Adrenal gland (tissue), 12 donors: Measurements from ENCODE around the gene MIOX. TPM values are rescaled to one million over a fixed set of nuclear protein-coding genes. Genes with fewer than 3 reads are reported as not detected.

Experiments
- DNase-seq, 7 donors: peaks; one replicate each; pipeline ENCODE4 v3.0.0-alpha.2; 2019 to 2020
- H3K27ac ChIP-seq, 5 donors: fragments of 200-600 bp; sonication (generic) in 4 of 5; 1 replicate in 3 of 5; 2 replicates in 2 of 5; pipeline versions ENCODE4 v1.5.1 to v1.8.0; 2016 to 2020; ENCODE audit warnings: mild to moderate bottlenecking in 1 of 5
- H3K27me3 ChIP-seq: fragments of 200-600 bp; 2 replicates; pipeline ENCODE4 v1.8.0; 2021
- H3K36me3 ChIP-seq, 2 donors: fragments of 200-600 bp; replicated peaks in 1 of 2; 1 replicate in 1 of 2; 2 replicates in 1 of 2; pipeline versions ENCODE4 v1.5.1 to v1.8.0; 2018 to 2022
- H3K4me1 ChIP-seq, 2 donors: fragments of 200-600 bp; replicated peaks in 1 of 2; 1 replicate in 1 of 2; 2 replicates in 1 of 2; pipeline versions ENCODE4 v1.5.1 to v1.8.0; 2018 to 2021
- H3K4me3 ChIP-seq, 4 donors: fragments of 200-600 bp; sonication (generic) in 3 of 4; one replicate each; pipeline ENCODE4 v1.5.1; 2016 to 2018
- H3K9me3 ChIP-seq, 3 donors: fragments of 200-600 bp; sonication (generic) in 1 of 3; replicated peaks in 1 of 3; 1 replicate in 2 of 3; 2 replicates in 1 of 3; pipeline versions ENCODE4 v1.5.1 to v1.8.0; 2016 to 2021
- POLR2A ChIP-seq, 2 donors: fragments of 450-650 bp; IDR thresholded peaks; one replicate each; pipeline ENCODE4 v1.6.1; 2017; ENCODE audit warnings: antibody characterized with exemption in 2 of 2, mild to moderate bottlenecking in 2 of 2, moderate library complexity in 1 of 2
- WGBS, 4 donors: extraction: QIAGEN DNeasy Blood & Tissue Kit in 2 of 4; methylation state at CpG; one replicate each; pipeline versions ENCODE4 v1.1.5 to v1.1.7; 2013 to 2017; 5-methylcytosine and 5-hydroxymethylcytosine counted together
- intact Hi-C, 2 donors: fragments of 100-400 bp; cut with DNase I; formaldehyde crosslinking; loops; one replicate each; pipeline versions ENCODE4 v1.14.1 to v1.15.0; 2022 to 2023
- polyA plus RNA-seq, 3 donors: library from polyadenylated mRNA; stranded (reverse); fragments of 200-250 nt in 2 of 3; fragments of 350-450 nt in 1 of 3; fragmentation: Illumina TruSeq in 1 of 3; extraction: RNeasy Lipid Tissue Mini Kit (QIAGEN cat#74804) in 1 of 3; gene quantifications; one replicate each; pipeline ENCODE4 v1.2.3, GENCODE V29; 2013 to 2014
- total RNA-seq, 9 donors: library from RNA; depleted of rRNA in 4 of 9; stranded (reverse); fragments of >200 nt in 4 of 9; fragments of 120-200 nt in 1 of 9; fragmentation: NEBNext Ultra II Directional in 1 of 9; extraction: Animal tissue kit (Norgen Biotek cat#: 25700) in 1 of 9; gene quantifications; one replicate each; pipeline versions ENCODE4 v1.1.0 to v1.2.4, GENCODE V29; 2013 to 2023
- TF ChIP-seq, protein P1 (sequence below), 6 experiments: fragments of 450-650 bp in 4 of 6; fragments of 200-600 bp in 2 of 6; sonication (generic) in 1 of 6; IDR thresholded peaks; 1 replicate in 5 of 6; 2 replicates in 1 of 6; pipeline versions ENCODE4 v1.5.1 to v1.8.0; 2016 to 2021; ENCODE audit warnings: antibody characterized with exemption in 6 of 6, mild to moderate bottlenecking in 2 of 6, moderate library complexity in 1 of 6
- donor health status: healthy with polysubstance abuse.
- donor health status: Bipolar disorder and iron deficiency.
- donor health status: DM: yes; HTN: yes; CAD: no.
- donor health status: DM: no; HTN: no; CAD: no.
- donor health status: DM: no; HTN: no; CAD: no.
- donor health status: DM: yes; HTN: yes; CAD: no.

Gene MIOX
- total and polyA plus RNA-seq, 12 donors: not detected

DNA sequence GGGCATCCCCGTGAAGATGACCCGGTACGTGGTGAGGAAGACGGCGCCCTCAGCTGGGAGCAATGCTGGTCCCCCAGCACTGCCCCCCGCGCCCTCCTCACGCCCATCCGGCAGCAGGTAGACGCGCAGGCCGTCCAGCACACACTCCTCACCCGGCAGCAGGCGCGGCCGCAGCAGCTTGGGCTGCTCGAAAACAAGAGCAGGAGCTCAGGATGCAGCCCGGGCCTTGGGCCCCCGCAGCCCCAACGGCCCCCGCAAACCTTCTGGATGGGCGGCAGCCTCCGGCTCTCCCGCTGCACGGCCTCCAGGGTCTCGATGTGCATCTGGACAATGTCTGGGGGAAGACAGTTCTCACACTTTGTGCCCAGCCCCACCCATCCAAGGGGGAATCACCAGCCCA is 25.1 kb upstream of the MIOX start:
- H3K4me3 ChIP-seq: no peak overlapping the region
- H3K36me3 ChIP-seq: peaks cover 0 to 95% of the 10 kb centered on the region in 2 donors
- 95 to 96% (median 95%) methylated on average over 7 to 26 of the region's 26 CpGs; no CpG with 5 or more reads in 1 of the 4 donors for WGBS, 4 donors
- TF ChIP-seq POLR2A (IDR thresholded peaks at IDR 0.05): no peak
- TF ChIP-seq, protein P1, sequence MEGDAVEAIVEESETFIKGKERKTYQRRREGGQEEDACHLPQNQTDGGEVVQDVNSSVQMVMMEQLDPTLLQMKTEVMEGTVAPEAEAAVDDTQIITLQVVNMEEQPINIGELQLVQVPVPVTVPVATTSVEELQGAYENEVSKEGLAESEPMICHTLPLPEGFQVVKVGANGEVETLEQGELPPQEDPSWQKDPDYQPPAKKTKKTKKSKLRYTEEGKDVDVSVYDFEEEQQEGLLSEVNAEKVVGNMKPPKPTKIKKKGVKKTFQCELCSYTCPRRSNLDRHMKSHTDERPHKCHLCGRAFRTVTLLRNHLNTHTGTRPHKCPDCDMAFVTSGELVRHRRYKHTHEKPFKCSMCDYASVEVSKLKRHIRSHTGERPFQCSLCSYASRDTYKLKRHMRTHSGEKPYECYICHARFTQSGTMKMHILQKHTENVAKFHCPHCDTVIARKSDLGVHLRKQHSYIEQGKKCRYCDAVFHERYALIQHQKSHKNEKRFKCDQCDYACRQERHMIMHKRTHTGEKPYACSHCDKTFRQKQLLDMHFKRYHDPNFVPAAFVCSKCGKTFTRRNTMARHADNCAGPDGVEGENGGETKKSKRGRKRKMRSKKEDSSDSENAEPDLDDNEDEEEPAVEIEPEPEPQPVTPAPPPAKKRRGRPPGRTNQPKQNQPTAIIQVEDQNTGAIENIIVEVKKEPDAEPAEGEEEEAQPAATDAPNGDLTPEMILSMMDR (IDR thresholded peaks at IDR 0.05): no peak
- no peak for DNase-seq
- intact Hi-C loops: no loop called here
- H3K9me3 ChIP-seq: no peaks in the 10 kb centered on the region
- H3K27ac ChIP-seq: no peak overlapping the region
- H3K4me1 ChIP-seq: no peaks in the 10 kb centered on the region
- no peaks in the 10 kb centered on the region for H3K27me3 ChIP-seq

DNA sequence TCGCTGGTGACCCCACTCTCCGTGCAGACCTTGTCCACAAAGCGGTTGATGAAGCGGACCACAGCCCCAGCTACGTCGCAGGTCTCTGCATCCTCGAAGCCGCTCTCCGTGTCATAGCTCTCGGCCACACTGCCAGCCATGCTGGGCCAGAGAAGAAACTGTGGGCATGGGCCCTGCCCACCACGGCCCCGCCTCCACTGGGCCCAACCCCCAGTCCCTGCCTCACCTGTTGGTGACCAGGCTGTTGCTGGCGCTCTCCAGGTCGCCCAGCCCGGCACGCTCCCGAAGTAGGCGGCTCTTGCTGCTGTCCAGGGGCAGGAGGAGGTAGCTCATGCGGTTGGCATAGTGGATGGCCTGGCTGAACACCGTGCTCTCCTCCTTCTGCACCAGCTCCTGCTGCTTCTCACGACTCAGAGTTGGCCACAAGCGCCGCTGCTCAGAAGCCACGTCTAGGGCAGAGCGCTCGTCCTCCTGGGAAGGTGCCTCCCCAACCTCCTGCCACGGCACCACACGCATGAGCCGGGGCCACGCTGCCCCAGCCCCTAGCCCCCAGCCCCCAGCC is 24.6 kb upstream of the MIOX start:
- no peak for DNase-seq
- H3K27ac ChIP-seq: no peak overlapping the region
- no peak overlapping the region for H3K4me3 ChIP-seq
- 91 to 94% (median 94%) methylated on average over 12 to 30 of the region's 30 CpGs for WGBS, 4 donors
- TF ChIP-seq, protein P1 (IDR thresholded peaks at IDR 0.05): no peak
- no peak for TF ChIP-seq POLR2A (IDR thresholded peaks at IDR 0.05)
- intact Hi-C loops: no loop called here
- no peaks in the 10 kb centered on the region for H3K27me3 ChIP-seq
- peaks cover 0 to 98% of the 10 kb centered on the region in 2 donors for H3K36me3 ChIP-seq
- no peaks in the 10 kb centered on the region for H3K9me3 ChIP-seq
- H3K4me1 ChIP-seq: no peaks in the 10 kb centered on the region

DNA sequence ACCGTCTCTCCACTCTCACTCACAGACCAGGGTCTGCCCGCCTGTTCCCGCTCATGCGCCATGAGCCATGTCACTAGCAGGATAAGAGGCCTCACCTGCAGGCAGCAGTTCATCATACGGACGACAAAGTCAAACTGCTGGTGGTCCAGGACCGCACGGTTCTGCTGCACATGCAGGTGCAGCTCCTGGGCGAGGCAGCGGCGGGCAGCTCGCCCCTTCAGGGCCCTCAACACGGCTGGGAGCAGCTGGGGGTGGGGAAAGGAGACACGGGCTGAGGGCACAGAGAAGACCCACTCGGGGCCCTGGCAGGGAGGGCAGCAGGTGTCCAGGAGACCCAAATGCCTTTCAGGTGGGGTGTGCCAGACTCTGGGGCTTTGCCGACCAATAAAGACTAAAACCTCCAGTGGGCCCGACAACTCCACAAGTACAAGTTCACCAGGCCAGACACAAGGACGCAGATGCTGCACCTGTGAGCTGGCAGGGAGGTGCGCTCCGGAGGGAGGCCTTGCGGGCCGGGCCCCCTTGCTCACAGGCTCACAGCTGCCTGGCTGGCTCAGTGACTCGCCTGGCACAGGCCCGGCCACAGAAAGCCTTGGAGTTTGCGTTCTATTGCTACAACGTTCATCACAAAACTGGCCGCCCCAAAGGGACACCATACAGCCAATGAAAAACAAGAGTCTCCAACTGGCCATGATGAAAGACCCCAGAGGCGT is 23.3 kb upstream of the MIOX start:
- Histone ChIP-seq H3K4me1 (no peaks in the 10 kb centered on the region), H3K4me3 (no peak overlapping the region), H3K27me3 (no peaks in the 10 kb centered on the region), H3K9me3 (no peaks in the 10 kb centered on the region), H3K27ac (no peak overlapping the region), H3K36me3 (peaks cover 0 to 97% of the 10 kb centered on the region in 2 donors)
- intact Hi-C loops: no loop called here
- WGBS, 4 donors: 88 to 94% (median 93%) methylated on average over 14 to 28 of the region's 28 CpGs
- no peak for TF ChIP-seq POLR2A (IDR thresholded peaks at IDR 0.05)
- TF ChIP-seq, protein P1 (IDR thresholded peaks at IDR 0.05): no peak
- no peak for DNase-seq

DNA sequence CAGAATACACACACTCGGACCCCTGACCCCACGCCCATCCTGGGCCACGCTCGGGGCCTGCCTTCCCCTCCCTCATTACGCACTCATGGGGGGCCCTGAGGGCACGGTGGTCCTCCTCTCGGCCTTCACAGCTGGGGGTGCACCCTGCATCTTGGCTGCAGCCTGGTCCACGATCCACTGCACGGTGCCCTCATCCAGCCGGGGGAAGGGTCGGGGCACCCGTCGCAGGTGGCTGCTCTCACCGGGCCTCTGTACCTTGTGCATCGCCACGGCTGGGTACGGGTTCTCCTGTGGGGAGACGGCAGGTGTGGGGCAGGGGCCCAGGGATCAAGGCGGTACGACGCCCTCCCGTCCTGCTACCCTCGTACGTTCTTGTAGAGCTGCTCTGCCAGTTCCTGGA is 22.2 kb upstream of the MIOX start:
- Histone ChIP-seq H3K9me3 (no peaks in the 10 kb centered on the region), H3K27ac (no peak overlapping the region), H3K4me3 (no peak overlapping the region), H3K4me1 (peaks cover under 1 to 4% of the 10 kb centered on the region in 2 donors), H3K36me3 (peaks cover 0 to 86% of the 10 kb centered on the region in 2 donors), H3K27me3 (no peaks in the 10 kb centered on the region)
- intact Hi-C loops: no loop called here
- TF ChIP-seq, protein P1 (IDR thresholded peaks at IDR 0.05): no peak
- TF ChIP-seq POLR2A (IDR thresholded peaks at IDR 0.05): no peak
- DNase-seq: no peak
- WGBS, 4 donors: 88 to 93% (median 91%) methylated on average over 21 to 24 of the region's 24 CpGs
